Stimulated activated CD8-positive, alpha-beta memory T cell treated with anti-CD3 and anti-CD28 coated beads, Interleukin-7, amount 100 ng/mL, for 1 hour (primary cell): ENCODE results near the gene TSPYL4.
A peak's percentile ranks its signal among the peaks of the same experiment; 100 is the strongest.
"Not testable (repeated sequence)": the region's sequence is repeated elsewhere in the genome, so short reads cannot be mapped to it uniquely, and the experiment has no call there.

Source experiments
- DNase-seq, 2 donors: peaks; one replicate each; pipeline ENCODE4 v3.0.0-alpha.2; 2020; ENCODE audit warnings: low read depth in 2 of 2

Gene TSPYL4

GRCh38 chr6:116253505-116254296 lies at the start of gene TSPYL4:
TSS of gene TSPYL4 (minus strand) at chr6:116254075. CDS start at chr6:116254008, 67 bp downstream.
- DNase-seq: peak; percentile 77 to 82

DNA sequence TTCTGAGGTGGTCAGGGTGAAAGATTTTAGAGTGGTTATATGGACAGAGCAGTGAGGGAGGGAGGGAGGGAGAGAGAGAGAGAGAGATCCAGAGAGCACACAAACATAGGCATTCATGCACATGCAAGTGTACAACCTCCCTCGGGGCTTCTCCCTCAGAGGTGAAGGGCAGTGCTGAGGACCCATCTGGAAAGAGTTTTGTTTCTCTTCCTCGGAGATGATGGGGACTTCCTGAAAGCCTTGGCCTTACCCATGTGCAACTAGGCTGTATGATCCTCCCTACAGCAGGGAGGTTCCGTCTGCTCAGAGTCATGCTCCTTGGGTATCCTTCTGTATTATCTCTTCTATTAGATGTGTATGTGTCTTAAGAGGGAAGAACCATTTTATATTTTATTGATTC lies 47.2 kb upstream of the TSPYL4 start:
- DNase-seq: no peak

GRCh38 chr6:116300566-116300965 lies 46.7 kb upstream of the TSPYL4 start:
- no peak for DNase-seq

GRCh38 chr6:116298973-116299372 lies 45.1 kb upstream of the TSPYL4 start:
- no peak for DNase-seq

GRCh38 chr6:116298273-116298672 lies 44.4 kb upstream of the TSPYL4 start:
- DNase-seq: no peak

DNA sequence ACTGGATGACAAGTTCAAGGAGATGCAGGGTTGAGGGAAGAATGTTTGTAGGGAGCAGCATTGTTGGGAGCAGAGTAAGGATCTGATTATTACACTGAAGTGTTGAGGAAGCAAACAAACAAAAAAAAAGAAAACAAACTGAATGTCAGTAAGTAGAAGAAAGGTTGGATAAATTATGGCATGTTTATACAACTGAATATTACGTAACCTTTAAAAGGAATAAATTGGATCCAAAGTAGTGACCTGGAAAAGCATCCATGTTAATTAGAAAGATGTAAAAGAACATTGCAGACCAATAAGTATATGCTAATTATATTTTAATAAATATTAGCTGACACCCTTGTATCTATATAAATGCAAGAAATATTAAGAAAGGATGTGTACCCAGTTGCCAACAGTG lies 38.7 kb upstream of the TSPYL4 start:
- no peak for DNase-seq

GRCh38 chr6:116291701-116292396 lies 38.0 kb upstream of the TSPYL4 start:
- DNase-seq: no peak

DNA sequence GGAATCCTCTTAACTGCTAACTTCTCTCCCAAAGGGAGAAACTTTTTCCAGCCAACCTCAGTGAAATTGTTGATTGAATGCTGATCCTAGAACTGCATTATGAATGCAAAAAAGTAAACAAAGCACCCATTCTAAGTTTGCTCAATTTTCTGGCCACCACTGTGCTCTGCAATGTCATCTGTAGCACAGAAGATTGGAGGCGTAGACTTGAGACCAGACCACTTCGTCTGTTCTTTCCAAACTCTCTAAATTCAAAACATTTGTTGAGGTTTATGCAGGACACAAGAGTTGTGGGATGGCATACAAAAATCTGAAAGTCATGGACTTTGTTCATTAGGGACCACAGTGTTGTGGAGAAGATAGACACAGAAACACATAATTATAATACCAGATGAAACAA lies 36.9 kb upstream of the TSPYL4 start:
- no peak for DNase-seq

GRCh38 chr6:116289876-116290275 lies 36.0 kb upstream of the TSPYL4 start:
- DNase-seq: no peak

DNA sequence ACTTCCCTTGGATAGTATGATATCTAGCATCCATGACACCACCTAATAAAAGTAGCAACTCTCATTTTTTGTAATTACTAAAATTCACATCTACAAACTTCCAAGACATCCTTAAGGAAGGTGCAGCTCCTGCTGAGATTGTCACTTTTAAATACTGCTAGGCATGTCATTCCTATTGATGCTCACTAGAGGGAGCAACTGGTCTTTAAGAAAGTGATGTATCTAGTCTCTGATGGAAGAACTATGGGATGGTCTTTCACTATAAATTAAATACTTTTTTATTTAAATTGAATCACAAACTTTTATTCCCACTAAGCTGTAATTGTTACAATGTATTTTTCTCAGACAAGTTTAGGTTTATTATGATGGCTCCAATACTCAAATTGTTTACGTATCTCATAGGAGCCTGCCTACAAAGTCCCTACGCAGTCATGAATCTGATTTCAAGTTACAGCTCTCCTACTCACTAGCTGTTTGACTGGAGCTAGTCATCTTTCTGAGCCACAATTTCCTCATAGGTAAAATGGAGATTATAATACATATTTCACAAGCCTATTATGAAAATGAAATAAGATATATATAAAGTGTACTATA lies 33.9 kb upstream of the TSPYL4 start:
- DNase-seq: no peak

DNA sequence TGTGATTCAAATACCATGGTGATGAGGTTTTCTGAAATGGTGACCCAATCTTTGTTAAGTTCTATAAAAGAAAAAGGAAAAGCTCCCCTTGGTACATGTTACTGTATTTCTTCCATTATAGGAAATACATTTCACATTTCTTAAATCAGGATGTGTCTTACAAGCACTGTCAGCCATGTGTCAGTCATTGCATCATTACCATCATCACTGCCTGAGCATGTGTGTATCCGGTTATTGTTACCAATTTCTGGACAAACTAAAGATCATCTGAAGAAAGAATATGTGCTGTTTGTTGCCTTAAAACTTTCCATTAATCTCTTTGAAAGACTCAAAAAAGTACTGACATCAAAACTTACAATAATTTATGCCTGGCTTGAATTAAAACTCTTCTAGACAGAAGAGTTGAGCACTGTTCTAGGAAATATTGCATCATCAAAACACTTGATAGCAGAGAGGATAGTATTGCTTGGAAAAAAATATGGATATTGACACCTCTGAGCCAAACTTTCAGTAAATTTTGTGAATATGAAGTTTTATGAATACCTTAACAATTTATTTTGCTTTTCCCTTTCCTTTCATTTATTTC lies 33.0 kb upstream of the TSPYL4 start:
- DNase-seq: no peak

GRCh38 chr6:116284984-116285383 lies 31.1 kb upstream of the TSPYL4 start:
- not testable (repeated sequence) for DNase-seq

GRCh38 chr6:116283191-116283590 lies 29.3 kb upstream of the TSPYL4 start:
- DNase-seq: no peak

GRCh38 chr6:116282698-116283097 lies 28.8 kb upstream of the TSPYL4 start:
- DNase-seq: no peak

DNA sequence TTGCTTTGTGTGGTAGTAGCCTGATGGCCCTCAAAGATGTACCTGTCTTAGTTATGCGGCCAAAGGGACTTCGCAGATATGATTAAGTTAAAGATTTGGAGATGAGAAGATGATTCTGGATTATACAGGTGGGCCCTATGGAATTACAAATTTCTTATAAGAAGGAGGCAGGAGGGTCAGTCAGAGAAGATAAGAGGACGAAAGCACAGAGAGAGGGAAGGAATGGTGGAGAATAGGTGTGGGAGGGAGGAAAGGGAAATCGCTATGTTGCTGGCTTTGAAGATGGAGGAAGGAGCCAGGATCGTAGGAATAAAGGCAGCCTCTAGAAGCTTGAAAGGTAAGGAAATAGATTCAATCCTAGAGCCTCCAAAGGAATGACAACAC lies 27.1 kb upstream of the TSPYL4 start:
- no peak for DNase-seq

- no peak for DNase-seq
These were observed 26.5 kb upstream of the TSPYL4 start for GRCh38 chr6:116280161-116280932.

GRCh38 chr6:116279232-116280160 lies 25.6 kb upstream of the TSPYL4 start, which contains the start of gene TSPYL1:
TSS of gene TSPYL1 (minus strand) at chr6:116279930. CDS start at chr6:116279830, 100 bp downstream.
- DNase-seq: peak; percentile 82 to 88

DNA sequence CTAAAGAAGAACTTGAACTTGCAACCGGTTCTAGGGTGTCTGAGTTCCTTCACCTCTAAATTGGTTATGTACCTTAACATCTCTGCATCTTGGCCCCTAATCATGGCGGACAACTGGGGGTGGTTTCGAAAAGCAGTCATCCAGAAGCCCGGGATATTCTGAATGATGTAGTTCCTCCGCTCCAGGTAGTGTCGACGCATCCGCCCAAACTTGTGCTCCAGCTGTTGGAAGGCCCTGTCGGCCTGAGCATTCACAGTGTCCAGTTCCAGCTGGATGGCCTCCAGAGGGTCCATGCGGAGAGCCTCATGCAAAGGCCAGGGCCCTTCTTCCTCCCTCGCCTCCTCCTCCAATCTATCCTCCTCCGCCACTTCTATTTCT lies 25.0 kb upstream of the TSPYL4 start:
- no peak for DNase-seq

- DNase-seq: no peak
These were observed 24.6 kb upstream of the TSPYL4 start for GRCh38 chr6:116278481-116278829.

- DNase-seq: no peak
These were observed 23.2 kb upstream of the TSPYL4 start for GRCh38 chr6:116277124-116277523.
